Measurements from ENCODE around the gene MAGOHB. TPM values are rescaled to one million over a fixed set of nuclear protein-coding genes. Genes with fewer than 3 reads are reported as not detected.

The MAGOHB gene
- polyA plus RNA-seq, 10 donors = 26.9 to 37.5 (median 29.4) TPM

GRCh38 chr12:10557766-10558165, 55.6 kb downstream of the MAGOHB start:
- no peak for DNase-seq

- no peak for DNase-seq
Measured at GRCh38 chr12:10557329-10557728, 56.1 kb downstream of the MAGOHB start.

GRCh38 chr12:10554756-10555481, 58.5 kb downstream of the MAGOHB start:
- DNase-seq = no peak

GRCh38 chr12:10554228-10554755, 59.1 kb downstream of the MAGOHB start:
- DNase-seq = no peak

Other genes with a start within 250 kb of the MAGOHB start
- 1 to 10 TPM in 2 of 10 donors, under 1 TPM in 8; 0.20 to 2.0 (median 0.45) TPM for gene KLRK1, start 223.6 kb downstream of the MAGOHB start, polyA plus RNA-seq (ENCODE audit: insufficient read length in 10 of 10)
- gene KLRC4, start 203.9 kb downstream of the MAGOHB start, polyA plus RNA-seq (ENCODE audit: insufficient read length in 10 of 10) = under 1 TPM in 2 of 10 donors, not detected in 8; 0.35 to 0.41 TPM
- gene KLRC3, start 193.0 kb downstream of the MAGOHB start, polyA plus RNA-seq (ENCODE audit: insufficient read length in 10 of 10) = under 1 TPM in 2 of 10 donors, not detected in 8; 0.19 to 0.32 TPM
- gene KLRC2, start 177.6 kb downstream of the MAGOHB start, polyA plus RNA-seq (ENCODE audit: insufficient read length in 10 of 10) = under 1 TPM in 3 of 10 donors, not detected in 7; 0.29 to 0.56 (median 0.47) TPM
- 1 to 10 TPM in 2 of 10 donors, under 1 TPM in 6, not detected in 2; 0.21 to 1.5 (median 0.38) TPM for gene KLRC1, start 160.2 kb downstream of the MAGOHB start, polyA plus RNA-seq (ENCODE audit: insufficient read length in 10 of 10)
- 1 to 10 TPM in 5 of 10 donors, under 1 TPM in 5; 0.38 to 7.6 (median 0.95) TPM for gene EIF2S3B, start 107.7 kb downstream of the MAGOHB start, polyA plus RNA-seq (ENCODE audit: insufficient read length in 10 of 10)
- under 1 TPM in 3 of 10 donors, not detected in 7; 0.07 to 0.19 (median 0.14) TPM for gene STYK1, start 60.4 kb upstream of the MAGOHB start, polyA plus RNA-seq (ENCODE audit: insufficient read length in 10 of 10)
- gene YBX3, start 109.7 kb upstream of the MAGOHB start, polyA plus RNA-seq (ENCODE audit: insufficient read length in 10 of 10) = 1,000 to 10,000 TPM in 2 of 10 donors, 100 to 1,000 TPM in 8; 583 to 1,085 (median 921) TPM
- not detected for gene TAS2R7, start 189.0 kb upstream of the MAGOHB start, polyA plus RNA-seq (ENCODE audit: insufficient read length in 10 of 10)
- not detected for gene TAS2R8, start 193.7 kb upstream of the MAGOHB start, polyA plus RNA-seq (ENCODE audit: insufficient read length in 10 of 10)
- not detected for gene TAS2R9, start 196.6 kb upstream of the MAGOHB start, polyA plus RNA-seq (ENCODE audit: insufficient read length in 10 of 10)
- gene TAS2R10, start 212.7 kb upstream of the MAGOHB start, polyA plus RNA-seq (ENCODE audit: insufficient read length in 10 of 10) = 1 to 10 TPM in 5 of 10 donors, under 1 TPM in 5; 0.30 to 1.5 (median 0.99) TPM
- 1 to 10 TPM; 1.1 to 9.2 (median 2.6) TPM for gene PRR4, start 235.9 kb upstream of the MAGOHB start, polyA plus RNA-seq (ENCODE audit: insufficient read length in 10 of 10)